HepG2 (cell line): Measurements from ENCODE around the gene CDKN3. TPM values are rescaled to one million over a fixed set of nuclear protein-coding genes. Genes with fewer than 3 reads are reported as not detected.

Experiments
- AGO2 ChIP-seq: fragments of 200-400 bp; formaldehyde crosslinking; optimal IDR thresholded peaks from 2 replicates; pipeline ENCODE3; 2017; ENCODE audit warnings: mild to moderate bottlenecking, low read depth, low read length, moderate library complexity
- HMGXB4 ChIP-seq, 2 experiments: sonication (generic) in 1 of 2; formaldehyde crosslinking in 1 of 2; IDR thresholded peaks; 2 replicates each; pipeline versions ENCODE4 v1.4.0 to v1.6.1; 2018 to 2020; ENCODE audit warnings: missing genetic modification reagents in 2 of 2, borderline replicate concordance in 1 of 2, low read depth in 1 of 2, mild to moderate bottlenecking in 1 of 2, missing biosample characterization in 1 of 2
- IRF2 ChIP-seq: IDR thresholded peaks from 2 replicates; pipeline ENCODE4 v1.6.1; 2018; ENCODE audit warnings: missing genetic modification reagents, missing compliant biosample characterization
- KAT7 ChIP-seq: IDR thresholded peaks from 2 replicates; pipeline ENCODE4 v1.6.1; 2018; ENCODE audit warnings: borderline replicate concordance, missing compliant biosample characterization
- KDM3A ChIP-seq: IDR thresholded peaks from 2 replicates; pipeline ENCODE4 v1.6.1; 2018; ENCODE audit warnings: low read depth, missing compliant biosample characterization
- MAZ ChIP-seq, 2 experiments: sonication (generic) in 1 of 2; formaldehyde crosslinking in 1 of 2; IDR thresholded peaks; 2 replicates each; pipeline versions ENCODE4 v1.5.0 to v1.6.1; 2012 to 2020; ENCODE audit warnings: low read depth in 2 of 2, mild to moderate bottlenecking in 2 of 2, borderline replicate concordance in 1 of 2, improper control_type of control experiment in 1 of 2, low read length in 1 of 2, missing genetic modification reagents in 1 of 2, moderate library complexity in 1 of 2
- MNT ChIP-seq: fragments of 450-650 bp; IDR thresholded peaks from 2 replicates; pipeline ENCODE4 v1.6.1; 2016
- NFE2L1 ChIP-seq: sonication (generic); formaldehyde crosslinking; IDR thresholded peaks from 2 replicates; pipeline ENCODE4 v1.4.0; 2020; ENCODE audit warnings: missing genetic modification reagents, mild to moderate bottlenecking, borderline replicate concordance
- PHF8 ChIP-seq: sonication (generic); formaldehyde crosslinking; IDR thresholded peaks from 2 replicates; pipeline ENCODE4 v1.5.0; 2020; ENCODE audit warnings: missing genetic modification reagents
- RARG ChIP-seq: sonication (generic); formaldehyde crosslinking; IDR thresholded peaks from 2 replicates; pipeline ENCODE4 v1.4.0; 2020; ENCODE audit warnings: low read depth, mild to moderate bottlenecking, missing genetic modification reagents
- SATB2 ChIP-seq: sonication (generic); formaldehyde crosslinking; IDR thresholded peaks from 2 replicates; pipeline ENCODE4 v1.5.0; 2020; ENCODE audit warnings: missing genetic modification reagents
- SYNCRIP ChIP-seq: fragments of 200-400 bp; formaldehyde crosslinking; IDR thresholded peaks from 2 replicates; pipeline ENCODE4 v1.6.1; 2018; ENCODE audit warnings: mild to moderate bottlenecking, low read depth, low read length; ENCODE audit not compliant: insufficient read depth
- ZKSCAN5 ChIP-seq: sonication (generic); formaldehyde crosslinking; IDR thresholded peaks from 2 replicates; pipeline ENCODE4 v1.5.1; 2020; ENCODE audit warnings: mild to moderate bottlenecking, missing genetic modification reagents
- ZNF383 ChIP-seq: sonication (generic); formaldehyde crosslinking; IDR thresholded peaks from 2 replicates; pipeline ENCODE4 v1.4.0; 2020; ENCODE audit warnings: missing genetic modification reagents, mild to moderate bottlenecking, borderline replicate concordance
- ZNF790 ChIP-seq: sonication (generic); formaldehyde crosslinking; IDR thresholded peaks from 2 replicates; pipeline ENCODE4 v1.8.0; 2022; ENCODE audit warnings: missing genetic modification reagents, mild to moderate bottlenecking, borderline replicate concordance
- ZNF839 ChIP-seq: sonication (generic); formaldehyde crosslinking; IDR thresholded peaks from 2 replicates; pipeline ENCODE4 v1.4.0; 2020; ENCODE audit warnings: missing genetic modification reagents, mild to moderate bottlenecking, borderline replicate concordance
- ZSCAN21 ChIP-seq: sonication (generic); formaldehyde crosslinking; IDR thresholded peaks from 2 replicates; pipeline ENCODE4 v1.8.0; 2022; ENCODE audit warnings: mild to moderate bottlenecking, missing genetic modification reagents, moderate library complexity, borderline replicate concordance
- polyA plus RNA-seq, 8 experiments: library from polyadenylated mRNA; depleted of rRNA in 3 of 8; stranded (reverse) in 7 of 8; unstranded in 1 of 8; fragments of >200 nt; fragmentation: Illumina TruSeq in 4 of 8; extraction: Trizol in 4 of 8; gene quantifications; 2 replicates each; pipeline versions ENCODE4 v1.2.1 to v1.2.3, GENCODE V29; 2011 to 2016; ENCODE audit warnings: low read depth in 4 of 8, missing spikeins in 1 of 8, mixed read lengths in 1 of 8; ENCODE audit not compliant: insufficient read depth in 1 of 8
- total RNA-seq, 5 experiments: library from RNA; depleted of rRNA; stranded (reverse); fragments of >200 nt; fragmentation: Illumina TruSeq; extraction: Trizol; gene quantifications; 2 replicates each; pipeline ENCODE4 v1.2.3, GENCODE V29; 2016; ENCODE audit warnings: low read depth in 1 of 5
- TF ChIP-seq, protein P1 (sequence below): sonication (generic); formaldehyde crosslinking; IDR thresholded peaks from 2 replicates; pipeline ENCODE4 v1.5.0; 2020; ENCODE audit warnings: missing genetic modification reagents
- TF ChIP-seq, protein P2 (sequence below): sonication (generic); formaldehyde crosslinking; IDR thresholded peaks from 2 replicates; pipeline ENCODE4 v1.4.0; 2020; ENCODE audit warnings: low read depth, mild to moderate bottlenecking, missing genetic modification reagents
- TF ChIP-seq, protein P3 (sequence below): sonication (generic); formaldehyde crosslinking; IDR thresholded peaks from 2 replicates; pipeline ENCODE4 v1.8.1; 2023; ENCODE audit warnings: mild to moderate bottlenecking, moderate library complexity, missing genetic modification reagents

Gene CDKN3
- total and polyA plus RNA-seq, 2 of the 13 experiments (the other 11 are each of a cell fraction or from before 2014, with no cell fraction given), result 63.0 to 88.9 TPM

GRCh38 chr14:54354096-54354495, 42.7 kb upstream of the CDKN3 start (continued):
- TF ChIP-seq ZNF839 (CRISPR knock-in tag) (no peak), ZSCAN21 (CRISPR knock-in tag) (peak; percentile 82; the same call in 1 of the 2 replicates), ZNF383 (CRISPR knock-in tag) (no peak), ZKSCAN5 (CRISPR knock-in tag) (no peak), SYNCRIP (no peak), SATB2 (CRISPR knock-in tag) (no peak), AGO2 (no peak), MAZ (IDR thresholded peaks at IDR 0.05; ENCODE audit: borderline replicate concordance, low read depth, low read length) (0 out of 2 replicates have a peak, but pooled peaks have one; percentile 38), MAZ (CRISPR knock-in tag; IDR thresholded peaks at IDR 0.05; ENCODE audit: low read depth) (peak; percentile 70), NFE2L1 (no peak), PHF8 (no peak), HMGXB4 (CRISPR knock-in tag; IDR thresholded peaks at IDR 0.05; ENCODE audit: borderline replicate concordance in 1 of 2, low read depth in 1 of 2) (peak in 1 of 2 experiments; percentile 36; a peak in 2 of 4 replicates), RARG (CRISPR knock-in tag) (no peak), IRF2 (CRISPR knock-in tag) (peak; percentile 94), ZNF790 (CRISPR knock-in tag) (no peak), KDM3A (CRISPR knock-in tag) (peak; percentile 93), KAT7 (peak; percentile 87; the same call in 1 of the 2 replicates), MNT (no peak)
- TF ChIP-seq, protein P1, sequence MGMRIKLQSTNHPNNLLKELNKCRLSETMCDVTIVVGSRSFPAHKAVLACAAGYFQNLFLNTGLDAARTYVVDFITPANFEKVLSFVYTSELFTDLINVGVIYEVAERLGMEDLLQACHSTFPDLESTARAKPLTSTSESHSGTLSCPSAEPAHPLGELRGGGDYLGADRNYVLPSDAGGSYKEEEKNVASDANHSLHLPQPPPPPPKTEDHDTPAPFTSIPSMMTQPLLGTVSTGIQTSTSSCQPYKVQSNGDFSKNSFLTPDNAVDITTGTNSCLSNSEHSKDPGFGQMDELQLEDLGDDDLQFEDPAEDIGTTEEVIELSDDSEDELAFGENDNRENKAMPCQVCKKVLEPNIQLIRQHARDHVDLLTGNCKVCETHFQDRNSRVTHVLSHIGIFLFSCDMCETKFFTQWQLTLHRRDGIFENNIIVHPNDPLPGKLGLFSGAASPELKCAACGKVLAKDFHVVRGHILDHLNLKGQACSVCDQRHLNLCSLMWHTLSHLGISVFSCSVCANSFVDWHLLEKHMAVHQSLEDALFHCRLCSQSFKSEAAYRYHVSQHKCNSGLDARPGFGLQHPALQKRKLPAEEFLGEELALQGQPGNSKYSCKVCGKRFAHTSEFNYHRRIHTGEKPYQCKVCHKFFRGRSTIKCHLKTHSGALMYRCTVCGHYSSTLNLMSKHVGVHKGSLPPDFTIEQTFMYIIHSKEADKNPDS (CRISPR knock-in tag), result no peak
- TF ChIP-seq, protein P2, sequence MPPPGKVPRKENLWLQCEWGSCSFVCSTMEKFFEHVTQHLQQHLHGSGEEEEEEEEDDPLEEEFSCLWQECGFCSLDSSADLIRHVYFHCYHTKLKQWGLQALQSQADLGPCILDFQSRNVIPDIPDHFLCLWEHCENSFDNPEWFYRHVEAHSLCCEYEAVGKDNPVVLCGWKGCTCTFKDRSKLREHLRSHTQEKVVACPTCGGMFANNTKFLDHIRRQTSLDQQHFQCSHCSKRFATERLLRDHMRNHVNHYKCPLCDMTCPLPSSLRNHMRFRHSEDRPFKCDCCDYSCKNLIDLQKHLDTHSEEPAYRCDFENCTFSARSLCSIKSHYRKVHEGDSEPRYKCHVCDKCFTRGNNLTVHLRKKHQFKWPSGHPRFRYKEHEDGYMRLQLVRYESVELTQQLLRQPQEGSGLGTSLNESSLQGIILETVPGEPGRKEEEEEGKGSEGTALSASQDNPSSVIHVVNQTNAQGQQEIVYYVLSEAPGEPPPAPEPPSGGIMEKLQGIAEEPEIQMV (CRISPR knock-in tag), result no peak; the same call in none of the 2 replicates
- TF ChIP-seq, protein P3, sequence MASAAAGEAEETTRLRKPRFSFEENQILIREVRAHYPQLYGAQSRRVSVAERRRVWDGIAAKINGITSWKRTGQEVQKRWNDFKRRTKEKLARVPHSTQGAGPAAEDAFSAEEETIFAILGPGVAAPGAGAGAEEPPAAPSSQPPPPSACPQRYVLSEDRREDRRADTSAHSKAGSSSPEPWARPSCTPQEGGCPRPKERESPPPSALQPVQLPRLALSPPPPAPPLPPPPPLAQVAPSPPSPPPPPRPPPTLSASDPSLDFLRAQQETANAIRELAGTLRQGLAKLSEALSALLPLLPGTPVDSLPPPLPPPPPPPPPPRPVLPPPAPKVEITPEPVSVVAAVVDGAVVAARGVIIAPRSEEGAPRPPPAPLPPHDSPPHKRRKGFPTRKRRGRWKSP (CRISPR knock-in tag), result peak; percentile 92
